Upper lobe of left lung (tissue), 6 donors: ENCODE measurements around the gene JARID2. TPM values are rescaled to one million over a fixed set of nuclear protein-coding genes. Genes with fewer than 3 reads are reported as not detected.
A peak's percentile ranks its signal among the peaks of the same experiment; 100 is the strongest.

ENCODE experiments used
- ATAC-seq, 2 donors: fragments of 200-7000 bp; cut with Tn5 transposase; one replicate each; pipeline ENCODE4 v1.9.1; 2022; ENCODE audit warnings: mild to moderate bottlenecking in 2 of 2, moderate library complexity in 2 of 2; ENCODE audit not compliant: low FRiP score in 2 of 2
- DNase-seq, 2 donors: peaks; one replicate each; pipeline ENCODE4 v3.0.0-alpha.2; 2019 to 2020
- H3K27ac ChIP-seq, 4 donors: fragments of 200-600 bp; sonication (generic); one replicate each; pipeline ENCODE4 v1.5.1; 2016 to 2019
- H3K27me3 ChIP-seq, 4 donors: fragments of 200-600 bp; sonication (generic); one replicate each; pipeline ENCODE4 v1.5.1; 2017 to 2019
- H3K36me3 ChIP-seq, 4 donors: fragments of 200-600 bp; sonication (generic); one replicate each; pipeline ENCODE4 v1.5.1; 2016 to 2019
- H3K4me1 ChIP-seq, 4 donors: fragments of 200-600 bp; sonication (generic); one replicate each; pipeline ENCODE4 v1.5.1; 2018 to 2019
- H3K4me3 ChIP-seq, 4 donors: fragments of 200-600 bp; sonication (generic); one replicate each; pipeline ENCODE4 v1.5.1; 2017 to 2019; ENCODE audit warnings: mild to moderate bottlenecking in 2 of 4, moderate library complexity in 1 of 4
- H3K9me3 ChIP-seq, 4 donors: fragments of 200-600 bp; sonication (generic); one replicate each; pipeline ENCODE4 v1.5.1; 2018 to 2019
- CTCF ChIP-seq, 6 experiments: fragments of 450-650 bp in 4 of 6; fragments of 200-600 bp in 2 of 6; sonication (generic) in 2 of 6; IDR thresholded peaks; one replicate each; pipeline ENCODE4 v1.5.1; 2016 to 2019; ENCODE audit warnings: antibody characterized with exemption in 6 of 6
- EP300 ChIP-seq, 4 donors: sonication (generic); formaldehyde crosslinking; IDR thresholded peaks; one replicate each; pipeline ENCODE4 v1.5.1; 2017; ENCODE audit warnings: antibody characterized with exemption in 4 of 4, control low read depth in 2 of 4
- POLR2A ChIP-seq, 4 donors: fragments of 450-650 bp; IDR thresholded peaks; one replicate each; pipeline ENCODE4 v1.5.1; 2016 to 2017; ENCODE audit warnings: antibody characterized with exemption in 4 of 4, mild to moderate bottlenecking in 2 of 4
- POLR2AphosphoS5 ChIP-seq, 2 donors: sonication (generic); formaldehyde crosslinking; IDR thresholded peaks; one replicate each; pipeline ENCODE4 v1.5.1; 2017; ENCODE audit warnings: antibody characterized with exemption in 2 of 2
- WGBS, 2 donors: methylation state at CpG; one replicate each; pipeline ENCODE4 v1.1.5; 2017 to 2018; 5-methylcytosine and 5-hydroxymethylcytosine counted together
- total RNA-seq, 6 donors: library from RNA; depleted of rRNA in 4 of 6; stranded (reverse); fragments of >200 nt in 4 of 6; gene quantifications; one replicate each; pipeline versions ENCODE4 v1.1.0 to v1.2.1, GENCODE V29; 2016 to 2021
- donor health status: DM: no; HTN: no; CAD: no; lungs with moderate emphysema.
- donor health status: DM: no; HTN: yes; CAD: no; lungs with severe emphysema.

JARID2 gene
- total RNA-seq, 6 donors from 2014 or later: 9.6 to 37.7 (median 16.4) TPM

- Histone ChIP-seq H3K36me3 (peaks cover 2 to 37% (median 7%) of the 10 kb centered on the region in 4 donors), H3K4me1 (peaks cover 0 to 2% (median 0%) of the 10 kb centered on the region in 4 donors), H3K27ac (no peak overlapping the region), H3K9me3 (no peaks in the 10 kb centered on the region), H3K4me3 (no peak overlapping the region), H3K27me3 (no peaks in the 10 kb centered on the region)
- DNase-seq (no peak), ATAC-seq (no peak)
- no peak for TF ChIP-seq POLR2A (IDR thresholded peaks at IDR 0.05)
- no peak for TF ChIP-seq CTCF (IDR thresholded peaks at IDR 0.05)
- no peak for TF ChIP-seq EP300 (IDR thresholded peaks at IDR 0.05)
- no peak for TF ChIP-seq POLR2AphosphoS5 (IDR thresholded peaks at IDR 0.05)
- WGBS, 2 donors: 73 to 75% methylated on average over 10 of the region's 10 CpGs
These were observed 284.5 kb downstream of the JARID2 start for GRCh38 chr6:15530411-15530810.

- 92 to 97% methylated on average over 7 of the region's 7 CpGs for WGBS, 2 donors
- Histone ChIP-seq H3K4me1 (peaks cover 0 to 13% (median 6%) of the 10 kb centered on the region in 4 donors), H3K27ac (no peak overlapping the region), H3K4me3 (no peak overlapping the region), H3K27me3 (no peaks in the 10 kb centered on the region), H3K36me3 (peaks cover 2 to 34% (median 7%) of the 10 kb centered on the region in 4 donors), H3K9me3 (no peaks in the 10 kb centered on the region)
- TF ChIP-seq EP300 (IDR thresholded peaks at IDR 0.05) (no peak), CTCF (IDR thresholded peaks at IDR 0.05) (no peak), POLR2A (IDR thresholded peaks at IDR 0.05) (no peak), POLR2AphosphoS5 (IDR thresholded peaks at IDR 0.05) (no peak)
- DNase-seq: peak in 1 of 2 donors; percentile 29
- no peak for ATAC-seq
These were observed 286.1 kb downstream of the JARID2 start for GRCh38 chr6:15531973-15532372.

GRCh38 chr6:15533379-15534026, 287.6 kb downstream of the JARID2 start:
- Histone ChIP-seq H3K9me3 (no peaks in the 10 kb centered on the region), H3K4me1 (peaks cover 1 to 13% (median 6%) of the 10 kb centered on the region in 4 donors), H3K27ac (no peak overlapping the region), H3K27me3 (no peaks in the 10 kb centered on the region), H3K36me3 (peaks cover 2 to 31% (median 7%) of the 10 kb centered on the region in 4 donors), H3K4me3 (no peak overlapping the region)
- DNase-seq (no peak), ATAC-seq (no peak)
- no peak for TF ChIP-seq CTCF (IDR thresholded peaks at IDR 0.05)
- no peak for TF ChIP-seq POLR2A (IDR thresholded peaks at IDR 0.05)
- no peak for TF ChIP-seq EP300 (IDR thresholded peaks at IDR 0.05)
- TF ChIP-seq POLR2AphosphoS5 (IDR thresholded peaks at IDR 0.05): no peak
- WGBS, 2 donors: 87 to 95% methylated on average over 11 to 12 of the region's 12 CpGs

- no peak for TF ChIP-seq POLR2AphosphoS5 (IDR thresholded peaks at IDR 0.05)
- TF ChIP-seq EP300 (IDR thresholded peaks at IDR 0.05): peak in 1 of 4 donors; percentile 68
- peak in 1 of 4 donors; percentile 30 for TF ChIP-seq POLR2A (IDR thresholded peaks at IDR 0.05)
- H3K9me3 ChIP-seq: no peaks in the 10 kb centered on the region
- DNase-seq: peak in 1 of 2 donors; percentile 48
- peaks cover 13 to 20% (median 15%) of the 10 kb centered on the region in 4 donors for H3K4me1 ChIP-seq
- no peak overlapping the region for H3K4me3 ChIP-seq
- H3K36me3 ChIP-seq: peaks cover 2 to 23% (median 7%) of the 10 kb centered on the region in 4 donors
- peak in 1 of 2 donors; percentile 62 for ATAC-seq
- WGBS, 2 donors: 69 to 75% methylated on average over 3 of the region's 3 CpGs
- peak overlapping the region in 2 of 4 donors; percentile 23 to 41 for H3K27ac ChIP-seq
- H3K27me3 ChIP-seq: no peaks in the 10 kb centered on the region
These were observed 289.1 kb downstream of the JARID2 start for GRCh38 chr6:15534974-15535373.

GRCh38 chr6:15535495-15536197, 289.8 kb downstream of the JARID2 start:
- TF ChIP-seq CTCF (IDR thresholded peaks at IDR 0.05) (no peak), POLR2AphosphoS5 (IDR thresholded peaks at IDR 0.05) (no peak)
- Histone ChIP-seq H3K9me3 (no peaks in the 10 kb centered on the region), H3K27ac (peak overlapping the region in 2 of 4 donors; percentile 18 to 41), H3K4me3 (no peak overlapping the region), H3K27me3 (no peaks in the 10 kb centered on the region), H3K4me1 (peaks cover 13 to 22% (median 17%) of the 10 kb centered on the region in 4 donors), H3K36me3 (peaks cover 2 to 17% (median 6%) of the 10 kb centered on the region in 4 donors)
- ATAC-seq: no peak
- DNase-seq: no peak
- 95% methylated on average over 3 of the region's 3 CpGs for WGBS, 2 donors
